Panc1 (cell line): ENCODE data around the gene CEP63. TPM values are rescaled to one million over a fixed set of nuclear protein-coding genes. Genes with fewer than 3 reads are reported as not detected.
A peak's percentile ranks its signal among the peaks of the same experiment; 100 is the strongest.

Experiments used
- ATAC-seq: fragments of 200-7000 bp; cut with Tn5 transposase; 2 replicates; pipeline ENCODE4 v1.9.1; 2020; ENCODE audit warnings: mild to moderate bottlenecking, moderate library complexity
- BruUV-seq: library from RNA; stranded (reverse); fragments of 400-500 nt; replicated peaks from 2 replicates; lab custom pipeline; 2021; lab: Mats Ljungman, UMichigan
- CTCF ChIA-PET: fragments of 300-600 bp; sonication (Branson Sonifier 250); formaldehyde crosslinking; loops from one replicate; lab custom pipeline; 2022; ENCODE audit warnings: antibody characterized with exemption; lab: Charles Lee
- POLR2A ChIA-PET: fragments of 300-600 bp; sonication (Branson Sonifier 250); formaldehyde crosslinking; loops from one replicate; lab custom pipeline; 2022; ENCODE audit warnings: antibody characterized with exemption; lab: Charles Lee
- DNase-seq: peaks from one replicate; pipeline ENCODE4 v3.0.0-alpha.2; 2010; ENCODE audit warnings: low read depth, low spot score
- H3K27ac ChIP-seq: 2 replicates; pipeline ENCODE4 v1.5.1; 2011; ENCODE audit warnings: mild to moderate bottlenecking, low read length, inconsistent platforms
- H3K27me3 ChIP-seq: fragments of 200-500 bp; sonication (Bioruptor generic); 2 replicates; pipeline ENCODE4 v1.6.0; 2014; ENCODE audit warnings: low read length, inconsistent platforms; ENCODE audit not compliant: control insufficient read depth, insufficient read depth
- H3K36me3 ChIP-seq: fragments of 200-500 bp; sonication (Bioruptor generic); 2 replicates; pipeline ENCODE4 v1.5.1; 2014; ENCODE audit warnings: inconsistent platforms, mild to moderate bottlenecking, low read length, moderate library complexity; ENCODE audit not compliant: control insufficient read depth, insufficient read depth
- H3K4me1 ChIP-seq: 2 replicates; pipeline ENCODE4 v1.5.1; 2011; ENCODE audit warnings: inconsistent platforms, mild to moderate bottlenecking, low read length, moderate library complexity; ENCODE audit not compliant: control insufficient read depth, insufficient read depth
- H3K4me3 ChIP-seq, 2 experiments: 2 replicates each; pipeline ENCODE4 v1.5.1; 2011 to 2012; ENCODE audit warnings: low read depth in 2 of 2, low read length in 2 of 2, mild to moderate bottlenecking in 2 of 2, inconsistent platforms in 1 of 2, moderate library complexity in 1 of 2
- H3K9me3 ChIP-seq: fragments of 200-500 bp; sonication (Bioruptor generic); 2 replicates; pipeline ENCODE4 v1.5.1; 2014; ENCODE audit warnings: low read depth, mild to moderate bottlenecking, inconsistent platforms, low read length, moderate library complexity; ENCODE audit not compliant: control insufficient read depth, insufficient read depth
- CTCF ChIP-seq: fragments of 450-650 bp; IDR thresholded peaks from 2 replicates; pipeline ENCODE4 v1.5.1; 2017; ENCODE audit warnings: mild to moderate bottlenecking
- POLR2AphosphoS5 ChIP-seq: IDR thresholded peaks from 2 replicates; pipeline ENCODE4 v1.6.1; 2012; ENCODE audit warnings: mild to moderate bottlenecking, low read depth, low read length, moderate library complexity
- REST ChIP-seq, 2 experiments: IDR thresholded peaks; 2 replicates each; pipeline ENCODE4 v1.6.1; 2011 to 2012; ENCODE audit warnings: low read depth in 2 of 2, control low read depth in 1 of 2, low read length in 1 of 2, mild to moderate bottlenecking in 1 of 2, moderate library complexity in 1 of 2; ENCODE audit not compliant: insufficient read depth in 1 of 2
- SIN3A ChIP-seq: IDR thresholded peaks from 2 replicates; pipeline ENCODE4 v1.6.1; 2012; ENCODE audit warnings: low read depth, mild to moderate bottlenecking, low read length, moderate library complexity, borderline replicate concordance; ENCODE audit not compliant: insufficient read depth
- TCF7L2 ChIP-seq: IDR thresholded peaks from 2 replicates; pipeline ENCODE4 v1.6.1; 2011; ENCODE audit warnings: mild to moderate bottlenecking, low read depth, low read length, inconsistent platforms
- in situ Hi-C: cut with HindIII; loops from 2 replicates; pipeline ENCODE4 v1.10.0; 2016; ENCODE audit warnings: low sequenced_read_pairs, low pct_unique_long_range_greater_than_20kb
- intact Hi-C: fragments of 100-400 bp; cut with micrococcal nuclease; formaldehyde crosslinking; loops from one replicate; pipeline ENCODE4 v1.10.0; 2022; ENCODE audit not compliant: unreplicated experiment
- total RNA-seq: library from RNA; stranded (reverse); gene quantifications from one replicate; pipeline ENCODE4 v1.2.1, GENCODE V29; 2021; ENCODE audit not compliant: unreplicated experiment

The CEP63 gene
- total RNA-seq, 1 experiment from 2014 or later, result 30.5 TPM

GRCh38 chr3:134617608-134618477, 132.0 kb downstream of the CEP63 start:
- DNase-seq (no peak), ATAC-seq (0 out of 2 replicates have a peak, but pooled peaks have one; percentile 23)
- H3K36me3 ChIP-seq, result no peaks in the 10 kb centered on the region
- no peak overlapping the region for H3K4me3 ChIP-seq
- no peak overlapping the region for H3K27ac ChIP-seq
- H3K4me1 ChIP-seq, result no peaks in the 10 kb centered on the region
- CTCF ChIA-PET, result no interaction called here
- TF ChIP-seq POLR2AphosphoS5, result no peak
- no peak for TF ChIP-seq TCF7L2
- TF ChIP-seq REST (IDR thresholded peaks at IDR 0.05; ENCODE audit: insufficient read depth in 1 of 2, low read depth in 2 of 2, low read length in 1 of 2), result no peak
- TF ChIP-seq SIN3A, result no peak
- TF ChIP-seq CTCF, result no peak
- BruUV-seq, result no TSS peak
- in situ Hi-C loops (no loop called here), intact Hi-C loops (no loop called here)
- POLR2A ChIA-PET, result no interaction called here
- no peaks in the 10 kb centered on the region for H3K9me3 ChIP-seq
- no peaks in the 10 kb centered on the region for H3K27me3 ChIP-seq

- POLR2A ChIA-PET, result no interaction called here
- Histone ChIP-seq H3K27me3 (no peaks in the 10 kb centered on the region), H3K9me3 (no peaks in the 10 kb centered on the region), H3K36me3 (no peaks in the 10 kb centered on the region), H3K4me1 (no peaks in the 10 kb centered on the region), H3K27ac (no peak overlapping the region), H3K4me3 (no peak overlapping the region)
- DNase-seq, result no peak
- 0 out of 2 replicates have a peak, but pooled peaks have one; percentile 9 for ATAC-seq
- CTCF ChIA-PET, result no interaction called here
- TF ChIP-seq REST (IDR thresholded peaks at IDR 0.05; ENCODE audit: insufficient read depth in 1 of 2, low read depth in 2 of 2, low read length in 1 of 2) (no peak), SIN3A (no peak), TCF7L2 (no peak), CTCF (no peak), POLR2AphosphoS5 (no peak)
- in situ Hi-C loops, result no loop called here
- intact Hi-C loops, result no loop called here
- BruUV-seq, result no TSS peak
Observed at GRCh38 chr3:134618478-134619300, 132.8 kb downstream of the CEP63 start.
